GM21367 (cell line): ENCODE data around the gene CEBPZ.
"Not testable (repeated sequence)": the region's sequence is repeated elsewhere in the genome, so short reads cannot be mapped to it uniquely, and the experiment has no call there.

Experiments
- ATAC-seq: cut with Tn5 transposase; IDR thresholded peaks from one replicate; pipeline ENCODE4 v1.9.1; 2021; ENCODE audit not compliant: unreplicated experiment

CEBPZ gene

DNA sequence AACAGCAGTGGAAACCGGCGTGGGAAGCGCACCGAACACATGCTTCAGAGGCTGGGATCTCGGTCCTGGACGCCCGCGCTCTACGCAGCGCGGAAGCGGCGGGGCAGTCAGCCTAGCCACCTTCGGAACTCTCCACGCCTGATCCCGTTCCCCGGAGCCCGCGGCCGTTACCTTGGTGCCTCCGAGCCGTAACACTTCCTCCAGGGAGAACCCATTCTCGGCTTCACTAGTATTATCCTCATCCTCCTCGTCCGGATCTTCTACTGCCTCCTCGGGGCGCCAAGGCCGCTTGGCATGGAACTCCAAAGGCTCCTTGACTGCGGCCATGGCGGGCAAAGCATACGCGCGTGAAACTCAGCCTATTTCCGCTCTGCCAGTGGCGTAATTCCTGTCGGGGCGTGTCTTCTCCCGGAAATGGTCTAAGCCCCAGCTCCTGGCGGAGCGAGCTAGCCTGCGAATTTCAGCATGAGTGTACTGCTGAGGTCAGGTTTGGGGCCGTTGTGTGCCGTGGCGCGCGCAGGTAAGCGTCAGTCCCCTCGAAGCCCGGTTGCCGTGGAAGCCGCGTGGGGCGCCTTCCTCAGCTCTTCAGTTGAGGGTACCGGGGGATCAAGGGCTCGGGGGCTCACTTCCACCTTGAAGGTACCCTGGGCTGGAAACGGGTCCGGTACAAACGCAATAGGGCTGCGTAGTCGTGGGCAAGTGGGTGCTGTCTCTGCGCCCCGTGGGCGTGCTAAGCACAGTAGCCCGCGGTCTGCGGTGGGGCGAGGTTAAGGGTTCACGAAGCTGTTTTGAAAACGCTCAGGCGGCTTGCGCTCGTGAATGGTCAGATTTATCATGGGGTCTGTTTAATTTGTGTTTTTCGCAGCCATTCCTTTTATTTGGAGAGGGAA is at the start of gene CEBPZ, which contains the start of gene NDUFAF7:
Gene CEBPZ (minus strand): TSS at position 356 of the 890 bp plus-strand sequence. CDS start 29 bp downstream, at position 327.
Gene NDUFAF7 (plus strand): TSS at position 418 of the 890 bp plus-strand sequence. CDS start 48 bp downstream, at position 466.
- ATAC-seq = peak; percentile 92

DNA sequence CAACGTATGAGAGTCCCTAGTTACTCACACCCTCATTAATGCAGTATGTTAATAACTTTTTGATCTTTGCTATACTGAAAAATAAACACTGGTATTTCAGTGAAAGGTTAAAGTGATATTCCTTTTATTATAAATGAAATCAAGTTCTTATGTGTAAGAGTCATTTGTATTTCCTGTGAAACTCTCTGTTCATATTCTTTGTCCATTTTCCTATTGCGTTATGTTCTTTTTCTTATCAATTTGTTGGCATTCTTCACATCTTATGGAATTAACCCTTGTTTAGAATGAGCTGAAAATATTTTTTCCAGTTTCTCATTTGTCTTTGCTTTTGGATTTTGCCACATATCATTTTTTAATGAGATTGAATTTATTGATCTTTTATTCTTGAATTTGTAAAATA is 44.9 kb upstream of the CEBPZ start:
- ATAC-seq = no peak

DNA sequence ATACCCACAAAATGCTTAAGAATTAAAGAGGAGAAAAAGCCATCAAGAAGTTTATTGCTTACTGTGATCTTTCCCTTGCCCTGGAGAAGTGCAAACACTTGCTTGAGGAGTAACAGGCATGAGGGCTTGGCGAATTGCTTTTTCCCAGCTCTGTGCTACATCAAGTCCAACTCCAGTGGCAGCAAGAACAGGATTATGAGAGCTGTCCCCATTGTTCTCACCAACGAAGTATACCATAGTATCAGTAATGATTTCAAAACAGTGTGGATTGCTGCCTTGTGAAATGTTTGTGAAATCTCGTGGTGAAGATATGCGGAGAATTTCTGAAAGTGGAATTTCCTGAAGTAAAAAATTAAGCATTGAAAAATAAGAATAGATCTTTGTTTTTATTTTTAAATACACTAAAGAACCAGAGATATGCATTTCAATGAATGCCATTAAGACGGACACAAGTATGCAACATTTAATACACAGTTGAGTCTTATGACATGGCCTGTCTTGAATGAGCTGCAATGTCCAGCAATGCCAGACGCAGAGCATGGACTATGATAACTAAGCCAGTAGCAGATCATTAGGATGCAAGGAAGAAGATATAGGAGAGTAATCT is 43.1 kb upstream of the CEBPZ start:
- no peak for ATAC-seq

- no peak for ATAC-seq
Observed at GRCh38 chr2:37271376-37272067, 40.1 kb upstream of the CEBPZ start.

DNA sequence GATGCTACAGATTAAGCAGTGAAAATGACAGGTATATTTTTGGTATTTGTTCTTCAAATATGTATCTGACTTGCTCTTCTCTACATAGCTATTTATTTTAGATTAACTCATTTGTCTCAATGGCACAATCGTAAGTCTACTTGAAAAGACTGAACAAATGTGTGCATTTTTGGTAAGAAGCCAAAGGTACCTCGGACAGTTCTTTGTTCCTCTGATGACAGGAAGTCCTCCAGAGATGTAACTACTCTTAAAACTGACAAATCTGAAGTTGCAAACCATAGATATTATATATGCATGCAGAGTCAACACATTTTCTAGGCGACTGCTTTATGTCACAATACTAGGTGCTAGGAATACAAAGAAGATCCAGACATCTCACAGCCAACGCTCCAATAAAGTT is 36.7 kb upstream of the CEBPZ start:
- ATAC-seq = no peak

GRCh38 chr2:37267685-37268084 is 36.3 kb upstream of the CEBPZ start:
- ATAC-seq = no peak

- no peak for ATAC-seq
Observed at GRCh38 chr2:37263839-37264238, 32.4 kb upstream of the CEBPZ start.

GRCh38 chr2:37262522-37262921 is 31.1 kb upstream of the CEBPZ start:
- ATAC-seq = no peak

GRCh38 chr2:37250869-37251740 is 19.7 kb upstream of the CEBPZ start:
- no peak for ATAC-seq

DNA sequence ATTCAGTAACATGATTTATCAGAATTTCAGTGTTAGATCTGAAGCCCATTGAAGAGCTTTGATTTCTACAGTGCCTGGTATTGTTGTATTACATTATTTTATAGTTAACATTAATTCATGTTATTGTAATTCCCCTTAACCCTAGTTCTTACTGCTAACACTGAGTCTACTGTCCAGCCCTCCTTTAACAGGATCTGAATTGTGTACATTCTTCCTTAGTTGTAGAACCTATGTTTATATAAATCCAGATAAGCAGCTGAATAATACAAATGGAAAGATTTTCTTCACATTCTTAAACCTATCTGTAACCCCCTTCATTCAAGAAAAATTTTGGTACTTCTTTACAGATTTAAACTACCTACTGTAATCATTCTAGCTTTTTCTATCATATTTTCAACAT is 14.8 kb upstream of the CEBPZ start:
- ATAC-seq = no peak

GRCh38 chr2:37244755-37245154 is 13.4 kb upstream of the CEBPZ start:
- no peak for ATAC-seq

DNA sequence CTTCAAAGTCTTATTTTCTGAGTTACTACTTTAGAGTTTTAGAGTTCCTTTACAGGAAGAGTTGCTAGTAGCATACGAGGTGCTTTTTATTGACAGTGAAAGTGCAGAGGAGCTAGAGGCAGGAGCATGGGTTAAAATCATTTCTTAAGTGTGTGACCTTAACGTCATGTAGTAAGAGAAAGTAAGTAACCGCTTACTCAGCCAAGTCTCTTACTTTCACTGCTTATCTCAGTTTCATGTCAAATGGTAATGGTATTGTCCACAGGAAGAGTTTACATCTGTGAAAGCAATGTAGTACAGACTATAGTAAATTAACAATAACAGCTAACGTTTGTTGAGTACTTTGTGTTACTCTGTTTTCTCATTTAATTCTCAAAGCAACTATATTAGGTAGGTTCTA is 12.6 kb upstream of the CEBPZ start:
- peak; percentile 79 for ATAC-seq

DNA sequence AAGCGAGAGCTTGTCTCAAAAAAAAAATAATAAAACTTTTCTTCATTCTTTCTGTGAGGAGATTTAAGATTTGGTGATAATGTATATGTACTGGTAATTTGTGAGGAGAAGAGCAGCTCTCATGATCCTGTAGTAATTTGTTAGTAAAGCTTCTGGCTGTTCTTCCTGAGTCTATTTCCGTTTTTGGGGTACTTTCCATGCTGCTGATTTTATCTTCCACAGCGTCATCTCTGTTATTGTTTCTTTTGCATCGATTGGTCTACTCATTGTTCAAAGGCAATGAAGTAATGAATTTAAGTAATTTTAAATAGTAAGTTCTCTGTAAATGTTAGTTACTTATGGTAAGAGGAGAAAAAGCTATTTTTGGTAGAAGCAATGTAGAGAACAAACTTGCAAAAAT is 12.0 kb upstream of the CEBPZ start:
- ATAC-seq = no peak

GRCh38 chr2:37232131-37232933 is 936 bp upstream of the CEBPZ start:
- no peak for ATAC-seq

- no peak for ATAC-seq
Observed at GRCh38 chr2:37230581-37230980, 815 bp downstream of the CEBPZ start.

GRCh38 chr2:37228788-37229187 is 2.6 kb downstream of the CEBPZ start:
- ATAC-seq = no peak

DNA sequence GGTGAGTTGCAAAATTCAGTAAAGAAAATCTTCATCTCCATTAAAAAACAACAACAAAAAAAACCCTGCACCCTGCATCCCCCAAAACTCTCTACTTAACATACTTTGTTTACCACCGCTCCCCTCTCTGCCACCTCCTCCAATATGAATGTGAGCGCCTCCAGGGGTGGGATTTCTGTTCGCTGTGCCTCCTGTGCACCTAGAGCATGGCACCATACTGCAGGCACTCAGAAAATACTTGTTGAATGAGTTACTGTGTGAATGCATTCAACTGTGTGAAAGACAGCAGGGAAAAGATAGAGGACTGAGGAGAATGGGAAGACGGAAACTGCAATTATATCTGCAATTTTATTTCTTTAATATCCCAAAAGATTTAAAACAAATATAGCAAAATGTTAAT is 4.5 kb downstream of the CEBPZ start:
- ATAC-seq = no peak

GRCh38 chr2:37225129-37225528 is 6.3 kb downstream of the CEBPZ start:
- not testable (repeated sequence) for ATAC-seq

GRCh38 chr2:37224063-37224462 is 7.3 kb downstream of the CEBPZ start:
- ATAC-seq = no peak

- ATAC-seq = no peak
Observed at GRCh38 chr2:37223131-37223530, 8.3 kb downstream of the CEBPZ start.
